GM21529 (cell line): Measurements from ENCODE around the gene KAT8.
"Not testable (repeated sequence)": the region's sequence is repeated elsewhere in the genome, so short reads cannot be mapped to it uniquely, and the experiment has no call there.

ENCODE experiments used
- ATAC-seq: cut with Tn5 transposase; IDR thresholded peaks from one replicate; pipeline ENCODE4 v1.9.1; 2021; ENCODE audit not compliant: unreplicated experiment

Gene KAT8

DNA sequence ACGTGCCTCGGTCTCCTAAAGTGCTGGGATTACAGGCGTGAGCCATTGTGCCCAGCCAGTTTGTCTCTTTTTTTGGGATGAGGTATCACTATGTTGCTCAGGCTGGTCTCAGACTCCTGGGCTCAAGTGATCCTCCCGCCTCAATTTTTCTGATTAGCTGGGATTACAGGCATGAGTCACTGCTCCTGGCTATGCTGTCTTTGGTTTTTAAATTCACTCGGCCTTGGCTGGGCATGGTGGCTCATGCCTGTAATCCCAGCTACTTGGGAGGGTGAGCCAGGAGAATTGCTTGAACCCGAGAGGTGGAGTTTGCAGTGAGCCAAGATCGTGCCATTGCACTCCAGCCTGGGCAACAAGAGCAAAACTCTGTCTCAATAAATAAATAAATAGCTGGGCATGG lies 27.0 kb downstream of the KAT8 start:
- not testable (repeated sequence) for ATAC-seq

DNA sequence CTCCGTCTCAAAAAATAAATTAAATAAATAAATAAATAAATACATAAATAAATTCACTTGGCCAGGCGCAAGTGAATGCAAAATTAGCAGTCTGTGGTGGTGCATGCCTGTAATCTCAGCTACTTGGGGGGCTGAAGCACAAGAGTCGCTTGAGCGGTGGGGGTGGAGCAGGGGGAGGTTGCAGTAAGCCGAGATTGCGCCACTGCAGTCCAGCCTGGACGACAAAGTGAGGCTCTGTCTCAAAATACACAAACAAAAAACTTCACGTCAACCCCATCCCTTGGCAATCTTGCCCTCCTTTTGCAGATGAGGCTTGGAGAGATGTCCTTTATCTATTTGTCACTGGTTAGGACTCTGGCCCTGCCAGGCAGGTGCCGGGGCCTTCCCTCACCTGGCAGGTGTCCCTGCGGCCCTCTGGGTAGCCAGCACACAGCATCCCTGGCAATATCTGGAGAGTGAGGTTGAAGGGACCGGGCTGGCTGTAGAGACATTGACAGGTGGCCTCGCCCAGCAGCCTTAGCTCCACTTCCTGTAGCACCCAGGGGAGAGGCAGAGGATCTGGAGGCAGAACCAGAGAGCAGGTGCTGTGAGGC lies 28.0 kb downstream of the KAT8 start:
- ATAC-seq, result no peak

DNA sequence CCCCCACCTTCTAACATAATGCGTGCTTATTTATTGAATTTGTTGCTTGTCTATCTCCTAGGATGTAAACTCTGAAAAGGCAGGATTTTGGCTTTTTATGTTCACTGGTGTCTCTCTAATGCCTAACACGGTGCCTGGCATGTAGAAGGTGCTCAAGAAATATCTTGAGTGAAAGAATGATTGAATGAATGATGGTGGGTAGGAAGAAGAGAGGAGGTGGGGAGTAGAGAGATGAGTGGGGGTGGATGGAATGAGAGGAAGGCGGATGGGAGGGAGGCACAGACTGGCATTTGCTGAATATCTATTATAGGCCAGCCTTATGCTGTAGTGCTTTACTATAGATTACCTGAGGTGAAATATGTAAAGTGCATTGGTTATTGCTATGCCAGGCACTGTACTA lies 30.1 kb downstream of the KAT8 start:
- no peak for ATAC-seq

DNA sequence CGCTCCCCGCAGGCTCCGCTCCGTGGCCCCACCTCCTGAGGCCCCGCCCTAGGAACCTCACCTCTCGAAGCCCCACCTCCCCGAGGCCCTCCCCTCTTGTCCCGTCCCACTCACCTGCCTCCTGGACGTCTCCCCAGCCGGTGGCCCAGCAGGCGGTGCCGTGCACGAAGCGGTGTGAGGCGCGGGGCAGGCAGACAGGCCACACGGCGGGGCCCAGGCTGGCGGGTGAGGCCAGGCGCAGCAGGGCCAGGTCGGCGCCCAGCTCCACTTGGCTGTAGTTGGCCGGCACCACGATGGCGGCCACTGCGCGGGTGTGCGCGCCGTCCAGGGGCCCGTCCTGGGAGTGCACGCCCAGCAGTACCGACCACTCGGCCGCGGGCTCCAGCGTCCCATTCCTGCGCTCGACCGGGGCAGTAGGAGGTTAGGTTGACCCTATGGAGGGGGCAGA lies 30.8 kb downstream of the KAT8 start:
- no peak for ATAC-seq

DNA sequence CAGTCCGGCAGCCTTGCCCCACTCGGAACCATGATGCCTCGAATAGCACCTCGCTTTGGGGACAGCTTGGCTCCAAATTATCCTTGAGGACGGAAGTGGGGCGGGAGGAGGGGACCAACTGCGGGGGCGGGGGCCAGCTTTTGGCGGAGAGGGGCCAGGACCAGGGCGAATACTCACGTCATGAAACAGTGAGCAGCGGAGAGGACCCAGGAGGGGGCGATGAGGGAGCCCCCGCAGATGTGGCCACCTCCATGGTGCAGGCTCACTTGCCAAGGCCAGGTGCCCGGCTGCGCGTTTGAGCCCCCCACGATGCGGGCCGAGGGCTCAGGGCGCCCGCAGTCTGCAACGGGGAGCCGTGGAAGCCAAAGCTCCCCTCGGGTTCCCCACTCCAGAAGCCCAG lies 31.4 kb downstream of the KAT8 start:
- ATAC-seq, result no peak

DNA sequence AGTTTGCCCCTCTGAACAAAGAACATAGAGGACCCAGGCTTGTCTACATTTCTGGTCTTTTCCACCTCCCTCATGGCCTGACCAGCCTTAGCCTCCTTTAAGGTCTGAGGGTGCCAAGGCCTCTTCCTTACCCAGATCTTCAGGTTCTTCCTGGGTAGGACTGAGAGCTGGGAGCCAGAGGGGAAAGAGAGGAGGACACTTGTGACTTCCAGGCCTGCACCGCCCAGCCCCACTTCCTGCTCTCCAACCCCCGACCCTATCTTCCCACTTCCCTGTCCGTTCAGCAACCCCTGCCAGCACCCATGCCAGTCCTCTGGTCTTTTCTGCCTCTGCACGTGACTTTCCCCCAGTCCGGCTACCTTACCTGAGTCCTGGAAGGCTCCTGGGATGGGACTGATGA lies 31.9 kb downstream of the KAT8 start:
- no peak for ATAC-seq

DNA sequence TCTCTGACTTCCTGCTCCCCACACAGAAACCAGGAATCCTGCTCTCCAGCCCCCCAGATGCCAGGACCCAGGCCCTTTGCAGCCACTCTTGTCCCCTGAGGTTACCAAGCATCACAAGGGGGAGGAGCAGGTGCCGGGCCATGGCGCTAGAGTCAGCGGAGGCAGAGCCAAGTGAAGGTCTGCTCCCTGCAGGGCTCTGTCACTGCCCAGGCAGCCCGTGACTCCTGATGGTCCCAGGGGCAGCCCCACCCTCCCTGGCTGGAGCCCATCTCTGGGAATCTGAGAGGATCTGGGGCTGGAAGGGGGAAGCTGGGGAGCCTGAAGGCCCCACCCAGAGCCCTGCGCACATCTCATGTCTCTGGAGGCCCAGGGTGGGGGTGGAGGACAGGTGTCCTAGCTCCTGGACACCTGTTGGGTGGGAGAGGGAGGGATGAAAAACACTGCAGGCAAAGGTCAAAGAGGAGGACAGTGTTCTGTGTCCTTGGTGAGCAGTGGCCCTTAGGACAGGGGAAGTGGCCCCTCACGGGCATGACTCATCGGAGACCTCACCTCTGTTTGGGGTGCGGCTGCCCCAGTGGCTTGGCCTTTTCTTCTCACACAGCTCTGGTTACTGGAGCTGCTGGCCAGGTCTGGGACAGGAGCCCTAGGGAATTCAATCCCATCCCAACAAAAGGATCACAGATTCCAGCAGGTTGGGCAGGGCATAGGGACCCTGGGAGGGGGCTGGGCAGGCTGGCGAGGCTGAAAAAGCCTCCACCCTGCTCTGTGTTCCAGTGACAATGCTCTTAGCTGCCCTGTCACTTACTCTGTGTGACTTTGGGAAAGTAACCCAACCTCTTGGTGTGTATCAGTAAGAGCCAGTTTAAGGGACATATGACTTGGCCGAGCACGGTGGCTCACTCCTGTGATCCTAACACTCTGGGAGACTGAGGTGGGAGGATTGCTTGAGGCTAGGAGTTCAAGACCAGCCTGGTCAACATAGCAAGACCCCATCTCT lies 32.7 kb downstream of the KAT8 start, which contains the start of gene PRSS36:
PRSS36 (minus strand) TSS at position 173 of the 997 bp plus-strand sequence; CDS start at position 142, 31 bp downstream.
- ATAC-seq, result no peak

DNA sequence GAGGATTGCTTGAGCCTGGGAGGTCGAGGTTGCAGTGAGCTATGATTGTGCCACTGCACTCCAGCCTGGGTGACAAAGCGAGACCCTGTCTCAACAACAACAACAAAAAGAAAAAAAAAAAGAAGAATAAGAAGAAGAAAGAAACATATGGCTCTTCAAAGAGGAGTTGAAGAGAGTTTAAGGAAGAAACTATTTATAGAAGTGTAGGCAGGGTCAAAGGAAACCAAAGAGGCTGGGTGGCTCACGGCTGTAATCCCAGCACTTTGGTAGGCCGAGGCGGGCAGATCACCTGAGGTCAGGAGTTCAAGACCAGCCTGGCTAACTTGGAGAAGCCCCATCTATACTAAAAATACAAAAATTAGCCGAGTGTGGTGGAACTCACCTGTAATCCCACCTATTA lies 33.5 kb downstream of the KAT8 start:
- ATAC-seq, result not testable (repeated sequence)

DNA sequence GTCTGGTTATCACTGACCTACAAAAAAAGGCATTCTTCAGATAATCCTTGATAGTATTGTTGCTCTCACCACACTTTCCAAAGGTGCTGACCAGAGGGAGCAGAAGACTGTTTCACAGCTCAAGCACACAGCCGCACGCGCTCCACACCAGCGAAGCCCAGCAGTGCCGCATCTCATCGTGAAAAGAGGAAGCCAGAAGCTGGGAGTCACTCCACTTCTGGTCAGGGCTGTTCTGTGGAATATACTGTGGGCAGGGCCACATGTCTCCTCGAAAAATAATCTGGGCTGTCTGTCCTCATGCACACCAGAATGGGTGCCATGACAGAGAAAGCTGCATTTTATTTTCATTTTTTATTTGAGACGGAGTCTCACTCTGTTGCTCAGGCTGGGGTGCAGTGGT lies 39.7 kb downstream of the KAT8 start:
- ATAC-seq, result no peak

DNA sequence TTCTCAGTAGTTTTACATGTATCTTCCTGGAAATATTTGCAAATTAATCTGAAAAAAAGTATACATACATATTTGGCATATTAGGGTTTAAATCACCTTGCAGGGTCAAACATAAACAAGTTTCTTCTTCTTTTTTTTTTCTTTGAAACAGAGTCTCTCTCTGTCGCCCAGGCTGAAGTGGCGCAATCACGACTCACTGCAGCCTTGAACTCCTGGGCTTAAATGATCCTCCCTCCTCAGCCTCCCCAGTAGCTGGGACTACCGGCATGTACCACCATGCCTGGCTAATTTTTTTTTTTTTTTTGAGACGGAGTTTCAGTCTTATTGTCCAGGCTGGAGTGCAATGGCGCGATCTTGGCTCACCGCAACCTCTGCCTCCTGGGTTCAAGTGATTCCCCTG lies 49.9 kb downstream of the KAT8 start:
- ATAC-seq, result no peak

DNA sequence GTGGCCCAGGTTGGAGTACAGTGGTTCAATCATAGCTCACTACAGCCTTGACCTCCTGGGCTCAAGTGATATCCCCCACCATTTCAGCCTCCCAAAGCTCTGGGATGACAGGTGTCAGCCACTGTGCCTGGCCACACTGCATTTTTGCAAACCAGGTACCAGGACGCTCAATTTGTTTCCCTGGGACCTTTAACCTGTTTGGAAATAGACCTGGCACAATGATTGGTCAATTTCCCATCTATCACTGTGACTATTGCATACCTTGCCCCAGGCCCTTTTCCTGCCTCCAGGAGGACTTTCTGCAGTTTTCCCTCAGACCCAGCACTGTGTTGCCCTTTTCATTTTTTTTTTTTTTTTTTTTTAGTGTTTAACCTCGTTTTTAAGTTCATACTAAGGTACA lies 51.4 kb downstream of the KAT8 start:
- ATAC-seq, result no peak

DNA sequence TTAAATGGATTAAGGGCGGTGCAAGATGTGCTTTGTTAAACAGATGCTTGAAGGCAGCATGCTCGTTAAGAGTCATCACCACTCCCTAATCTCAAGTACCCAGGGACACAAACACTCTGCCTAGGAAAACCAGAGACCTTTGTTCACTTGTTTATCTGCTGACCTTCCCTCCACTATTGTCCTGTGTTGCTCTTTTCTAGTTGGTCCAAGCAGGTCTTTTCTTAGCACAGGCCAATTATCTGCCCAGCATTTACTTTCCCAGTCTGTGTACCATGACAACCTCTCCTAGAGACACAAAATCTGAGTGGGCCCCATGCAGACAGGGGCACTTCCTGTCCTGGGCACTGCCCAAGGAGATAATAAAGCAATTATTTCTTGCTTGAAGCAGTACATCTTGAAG lies 52.6 kb downstream of the KAT8 start:
- not testable (repeated sequence) for ATAC-seq

DNA sequence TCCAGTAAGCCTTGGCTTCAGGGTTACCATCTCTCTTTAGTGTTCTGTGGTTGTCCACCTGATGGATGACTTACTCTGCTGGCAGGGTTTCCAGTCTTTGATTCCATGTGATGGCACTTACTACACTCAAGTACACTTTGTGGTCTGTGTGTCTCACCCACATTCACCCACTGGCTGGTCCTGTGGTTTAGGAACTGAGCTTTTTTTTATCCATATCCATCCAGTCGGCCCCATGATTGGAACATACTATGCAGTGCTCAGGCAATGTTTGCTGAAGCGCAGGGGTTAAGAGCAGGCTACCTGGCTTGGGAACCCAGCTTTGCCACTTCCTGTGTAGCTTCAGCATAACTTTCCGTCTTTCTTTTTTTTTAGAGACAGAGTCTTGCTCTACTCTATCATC lies 59.7 kb downstream of the KAT8 start:
- ATAC-seq, result no peak

DNA sequence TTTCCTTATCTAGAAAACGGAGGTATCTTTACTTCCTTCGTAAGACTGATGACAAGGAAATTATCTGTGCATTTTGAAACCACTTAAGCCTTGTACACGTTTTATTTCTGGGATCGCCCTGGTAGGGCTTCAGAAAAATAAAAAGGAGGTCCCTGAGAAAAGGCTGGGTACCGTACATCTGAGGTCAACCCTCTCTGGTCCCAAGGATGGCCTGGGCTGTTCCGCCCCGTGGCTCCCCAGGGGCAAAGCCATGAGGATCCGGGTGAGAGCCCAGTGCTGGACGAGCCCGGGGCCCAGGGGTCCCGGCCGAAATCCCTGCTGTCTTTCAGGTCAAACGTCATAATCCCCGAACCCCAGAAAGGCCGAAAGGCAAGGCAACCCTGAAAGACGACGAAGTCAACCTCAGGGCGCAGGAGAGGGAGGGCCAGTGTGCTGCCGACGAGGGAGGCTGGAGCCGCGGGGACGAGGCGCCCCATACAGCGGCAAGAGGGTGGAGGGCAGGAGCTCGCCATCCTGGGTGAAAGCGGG lies 61.8 kb downstream of the KAT8 start:
- ATAC-seq, result peak; percentile 1

DNA sequence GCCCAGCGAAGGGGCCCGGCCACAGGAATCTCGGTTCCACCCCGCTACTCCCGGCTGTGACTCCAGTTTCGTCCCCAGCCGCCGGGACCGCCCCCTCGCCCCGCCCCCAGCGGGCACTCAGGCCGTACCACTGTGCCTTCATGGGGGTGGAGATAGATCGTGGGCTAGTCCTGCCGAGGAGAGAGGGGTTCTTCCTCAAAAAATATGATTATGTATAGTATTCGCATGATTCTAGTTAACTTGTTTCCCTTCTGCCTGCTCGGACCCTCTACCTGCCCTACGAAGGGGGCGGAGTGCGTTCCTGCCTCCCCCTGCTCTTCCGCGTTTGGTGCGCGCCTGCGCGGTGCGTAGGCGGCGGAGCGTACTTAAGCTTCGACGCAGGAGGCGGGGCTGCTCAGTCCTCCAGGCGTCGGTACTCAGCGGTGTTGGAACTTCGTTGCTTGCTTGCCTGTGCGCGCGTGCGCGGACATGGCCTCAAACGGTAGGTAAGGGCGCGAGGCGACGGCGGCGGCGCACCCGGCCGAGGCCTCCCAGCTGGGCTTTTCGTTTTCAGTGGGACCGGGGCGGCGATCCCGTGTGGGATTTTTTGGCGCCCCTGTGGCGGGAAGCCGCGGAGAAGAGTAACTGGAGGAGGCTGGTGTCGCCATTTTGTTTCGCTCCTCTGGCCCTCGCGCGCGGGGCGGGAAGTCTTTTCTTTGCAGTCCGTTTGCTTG lies 62.4 kb downstream of the KAT8 start, which contains the start of gene FUS:
FUS (plus strand) TSS at position 393 of the 713 bp plus-strand sequence; CDS start at position 469, 76 bp downstream.
- ATAC-seq, result peak; percentile 47
